ENCODE results near the gene SLC7A1.

The SLC7A1 gene

GRCh38 chr13:29582171-29582570 is 13.3 kb downstream of the SLC7A1 start:
- no peak for DNase-seq (ENCODE audit: low read depth)

DNA sequence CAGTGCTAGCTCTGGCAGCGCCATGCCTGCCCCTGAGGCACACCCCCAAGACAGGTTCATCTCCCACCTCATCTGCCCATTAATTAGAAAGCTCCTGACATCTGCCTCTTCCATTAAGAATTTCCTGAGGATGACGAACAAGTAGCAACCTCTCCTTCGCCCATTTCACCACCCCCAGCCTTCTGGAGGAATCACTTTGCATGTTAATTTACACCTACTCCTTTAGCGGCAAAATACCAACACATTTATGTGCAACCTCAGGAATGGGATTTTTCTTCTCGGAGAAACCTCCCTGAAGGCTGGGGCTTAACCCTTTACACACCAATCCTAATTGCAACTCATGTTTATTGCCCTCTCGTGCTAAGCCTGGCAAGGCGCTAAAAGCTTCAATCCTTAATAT is 13.8 kb downstream of the SLC7A1 start:
- DNase-seq (ENCODE audit: low read depth) = no peak

- no peak for DNase-seq (ENCODE audit: low read depth)
Measured at GRCh38 chr13:29579094-29579493, 16.4 kb downstream of the SLC7A1 start.

DNA sequence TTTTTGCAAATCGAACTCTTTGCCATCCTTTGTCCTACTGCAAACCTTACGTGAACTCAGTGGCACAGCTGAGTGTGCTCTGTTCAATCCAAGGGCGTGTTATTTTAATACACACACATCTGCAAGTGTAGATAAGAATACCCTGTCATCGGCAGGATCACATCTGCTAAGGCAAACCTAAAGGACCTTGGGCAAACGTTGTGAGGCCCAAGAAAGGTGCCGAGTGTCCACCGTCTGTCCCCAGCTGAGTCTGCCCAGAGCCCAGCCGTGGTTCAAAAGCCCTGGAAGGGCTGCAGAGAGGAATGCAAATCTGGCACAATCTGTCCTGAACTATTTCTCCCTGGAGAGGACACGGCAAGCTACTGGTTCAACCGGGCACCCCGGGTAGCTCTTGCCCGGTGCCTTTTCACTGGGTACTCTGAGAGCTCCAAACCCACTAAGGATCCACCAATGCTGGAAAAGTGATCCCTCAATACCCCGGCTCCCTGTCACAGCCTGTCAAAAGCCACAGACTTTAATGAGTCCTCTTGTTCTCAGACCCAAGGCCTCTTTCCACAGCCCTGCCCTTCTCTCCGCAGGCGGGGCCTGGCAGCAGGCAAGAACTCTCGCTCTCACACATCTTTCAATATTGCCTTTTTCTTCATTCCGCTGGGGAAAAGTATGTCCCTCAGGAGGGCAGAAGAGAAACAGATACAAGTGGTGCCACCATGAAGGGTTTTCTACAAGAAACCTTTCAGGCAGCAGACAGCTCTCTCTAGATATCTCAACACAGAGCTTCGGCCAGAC is 17.0 kb downstream of the SLC7A1 start:
- DNase-seq (ENCODE audit: low read depth) = no peak

DNA sequence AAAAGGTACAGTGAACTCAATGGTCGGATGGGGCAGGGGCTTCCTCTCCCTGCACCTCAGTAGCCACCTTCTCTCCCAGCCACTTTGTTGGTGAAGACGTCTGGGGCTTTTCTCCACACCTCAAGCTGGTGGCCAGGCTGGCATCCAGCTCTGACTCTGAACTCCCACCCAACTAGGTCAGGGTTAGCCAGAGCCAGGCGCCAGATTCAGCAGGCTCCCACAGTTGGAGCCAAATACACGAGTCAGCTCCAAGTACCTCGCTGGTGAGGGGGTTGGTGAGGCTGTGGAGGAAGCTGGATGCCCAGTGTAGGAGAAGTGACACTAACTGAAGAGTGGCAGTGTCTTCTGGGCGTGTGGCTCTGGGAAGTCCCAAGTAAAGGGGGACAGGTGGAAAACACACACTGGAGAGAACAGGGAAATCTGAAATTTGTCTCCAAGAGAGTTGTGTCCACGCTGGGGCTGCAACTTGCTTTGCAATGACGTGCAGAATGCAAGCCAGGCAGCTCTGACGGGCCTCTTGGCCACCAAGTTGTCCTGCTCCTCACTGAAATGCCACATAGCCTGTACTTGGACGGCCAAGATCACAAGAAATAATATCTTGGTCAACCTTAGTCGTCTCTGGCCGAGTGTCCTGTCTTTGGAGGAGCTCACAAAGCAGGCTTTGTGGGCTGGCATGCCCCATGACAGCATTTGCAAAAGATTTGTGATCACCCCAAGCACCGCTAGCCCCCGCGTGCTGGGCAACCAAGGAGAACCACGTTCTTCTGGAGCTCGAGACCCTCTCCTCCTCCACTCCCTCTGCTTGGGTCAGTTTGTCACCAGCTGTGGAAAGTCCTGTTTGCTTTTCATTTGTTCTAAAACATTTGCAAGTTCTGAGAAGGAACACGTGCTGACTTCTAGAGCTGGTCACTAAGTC is 18.1 kb downstream of the SLC7A1 start:
- DNase-seq (ENCODE audit: low read depth) = no peak

GRCh38 chr13:29576581-29576980 is 18.9 kb downstream of the SLC7A1 start:
- DNase-seq (ENCODE audit: low read depth) = no peak

- no peak for DNase-seq (ENCODE audit: low read depth)
Measured at GRCh38 chr13:29575098-29575497, 20.4 kb downstream of the SLC7A1 start.

- DNase-seq (ENCODE audit: low read depth) = no peak
Measured at GRCh38 chr13:29573190-29573589, 22.3 kb downstream of the SLC7A1 start.

DNA sequence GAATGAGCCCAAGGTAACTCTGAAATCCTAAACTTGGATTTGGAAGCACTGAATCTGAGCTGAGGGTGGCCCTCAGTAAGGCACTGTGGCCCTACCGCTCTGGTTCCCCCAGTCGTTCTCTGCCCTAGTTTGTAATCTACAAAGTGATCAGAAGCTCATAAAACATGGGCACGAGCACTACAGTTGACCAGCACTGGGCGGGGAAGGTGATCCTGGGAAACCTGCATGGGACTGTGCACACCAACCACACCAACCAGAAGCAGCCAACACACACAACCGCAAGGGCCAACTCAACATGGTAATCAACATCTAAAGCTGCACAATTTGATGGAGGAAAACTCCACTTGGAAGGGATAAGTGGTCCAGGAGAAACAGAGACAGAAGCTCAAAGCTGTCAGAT is 22.9 kb downstream of the SLC7A1 start:
- DNase-seq (ENCODE audit: low read depth) = no peak

GRCh38 chr13:29571876-29572570 is 23.5 kb downstream of the SLC7A1 start:
- DNase-seq (ENCODE audit: low read depth) = no peak

GRCh38 chr13:29570051-29570654 is 25.3 kb downstream of the SLC7A1 start:
- DNase-seq (ENCODE audit: low read depth) = no peak

GRCh38 chr13:29569253-29570050 is 26.0 kb downstream of the SLC7A1 start:
- DNase-seq (ENCODE audit: low read depth) = no peak

- no peak for DNase-seq (ENCODE audit: low read depth)
Measured at GRCh38 chr13:29568731-29569130, 26.8 kb downstream of the SLC7A1 start.

DNA sequence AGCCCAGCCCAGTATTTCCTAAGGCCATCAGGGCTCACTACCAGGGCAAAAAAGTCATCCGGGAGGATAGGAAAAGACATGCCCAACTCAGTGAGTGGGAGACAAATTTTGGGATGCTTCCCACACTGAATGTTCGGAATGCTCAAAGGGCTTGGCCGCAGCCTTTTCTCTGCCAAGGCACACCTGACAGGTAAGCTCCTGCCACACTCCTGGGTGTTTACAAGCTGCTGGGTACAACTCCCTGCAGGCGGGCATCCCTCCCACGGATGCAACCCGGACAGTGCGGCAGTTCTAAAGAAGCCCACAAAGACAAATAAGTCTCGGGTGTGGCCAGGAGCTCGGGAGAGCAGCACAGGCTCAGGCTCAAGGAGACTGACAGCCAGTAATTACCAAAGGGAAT is 28.1 kb downstream of the SLC7A1 start:
- DNase-seq (ENCODE audit: low read depth) = no peak

- no peak for DNase-seq (ENCODE audit: low read depth)
Measured at GRCh38 chr13:29566206-29566605, 29.3 kb downstream of the SLC7A1 start.

GRCh38 chr13:29564818-29565217 is 30.7 kb downstream of the SLC7A1 start:
- no peak for DNase-seq (ENCODE audit: low read depth)

- no peak for DNase-seq (ENCODE audit: low read depth)
Measured at GRCh38 chr13:29564373-29564772, 31.1 kb downstream of the SLC7A1 start.

DNA sequence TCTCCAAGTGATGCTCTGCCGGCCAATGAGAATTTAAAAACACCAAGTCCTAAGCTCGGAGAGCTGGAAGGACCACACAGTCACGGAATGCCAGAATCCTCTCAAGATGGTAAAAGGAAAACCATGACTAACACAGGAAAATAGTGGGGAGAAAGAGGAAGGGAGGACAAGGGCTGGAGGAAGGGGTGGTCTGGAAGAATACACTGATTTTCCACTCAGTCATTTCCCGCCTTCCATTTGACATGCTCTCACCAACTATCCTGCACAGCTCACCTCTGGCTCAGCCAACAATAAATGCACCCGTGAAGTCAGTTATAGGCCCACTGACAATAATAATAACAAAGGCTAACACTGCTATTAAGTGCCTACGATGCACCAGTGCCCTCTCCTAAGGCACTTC is 31.5 kb downstream of the SLC7A1 start:
- DNase-seq (ENCODE audit: low read depth) = no peak

DNA sequence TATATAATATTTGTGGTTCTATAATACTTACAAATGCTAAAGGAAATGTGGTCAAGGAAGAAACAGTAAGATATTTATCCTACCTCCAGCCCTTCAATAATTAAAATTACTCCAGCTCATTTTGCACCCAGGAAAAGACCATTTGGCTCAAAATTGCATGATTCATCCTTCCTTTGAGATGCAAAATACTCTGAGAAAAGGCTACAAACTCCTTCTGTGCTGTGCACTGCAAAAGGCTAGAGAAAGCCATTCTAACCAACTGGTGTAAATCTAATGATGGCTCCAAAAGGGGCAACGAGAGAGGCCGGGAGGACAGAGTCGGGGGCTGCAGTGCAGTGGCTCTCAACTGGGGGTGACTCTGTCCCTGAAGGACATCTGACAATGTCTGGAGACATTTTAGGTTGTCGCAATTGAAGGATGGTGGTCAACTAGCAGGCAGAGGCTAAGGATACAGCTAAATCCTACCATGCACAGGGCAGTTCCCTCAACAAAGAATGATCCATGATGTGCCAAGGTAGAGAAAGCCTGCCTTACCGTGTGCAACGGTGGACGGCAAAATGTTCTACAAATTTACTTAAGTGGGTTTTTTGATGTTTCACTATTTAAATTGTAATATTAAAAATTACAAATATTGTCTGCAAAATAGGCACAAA is 32.6 kb downstream of the SLC7A1 start:
- DNase-seq (ENCODE audit: low read depth) = no peak

- no peak for DNase-seq (ENCODE audit: low read depth)
Measured at GRCh38 chr13:29561918-29562317, 33.6 kb downstream of the SLC7A1 start.

DNA sequence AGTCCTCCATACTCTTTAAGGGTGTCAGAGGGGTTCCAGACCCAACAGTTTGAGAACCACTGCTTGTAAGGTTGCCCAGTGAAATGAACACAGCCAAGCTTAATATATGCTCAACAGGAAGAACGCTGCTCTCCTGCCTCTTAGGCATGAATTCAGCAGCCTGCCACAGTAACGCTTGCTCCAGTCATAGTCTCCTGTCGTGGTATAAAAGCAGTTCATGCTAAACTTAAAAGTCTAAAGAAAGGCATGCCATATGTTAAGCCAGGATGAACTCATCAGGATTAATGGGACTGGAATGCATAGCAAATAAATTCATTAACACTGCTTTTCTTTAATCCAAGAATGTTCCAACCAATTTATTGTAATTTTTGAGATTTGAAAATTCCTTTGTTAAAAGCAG is 38.7 kb downstream of the SLC7A1 start:
- DNase-seq (ENCODE audit: low read depth) = no peak
